ENCODE results near the gene S100A16.
"Not testable (repeated sequence)": the region's sequence is repeated elsewhere in the genome, so short reads cannot be mapped to it uniquely, and the experiment has no call there.

The S100A16 gene

GRCh38 chr1:153588033-153588432 is 24.9 kb downstream of the S100A16 start:
- H3K4me3 ChIP-seq (ENCODE audit: low read length); DNase-seq (ENCODE audit: low read depth, low spot score); H3K27me3 ChIP-seq (ENCODE audit: control insufficient read depth, insufficient read depth, low read length); H3K27ac ChIP-seq (ENCODE audit: low read length); H3K36me3 ChIP-seq (ENCODE audit: control insufficient read depth, insufficient read depth, low read length); H3K4me1 ChIP-seq (ENCODE audit: control insufficient read depth, insufficient read depth, low read length); H3K9me3 ChIP-seq (ENCODE audit: control insufficient read depth, insufficient read depth, low read length): not testable (repeated sequence)
- WGBS (ENCODE audit: insufficient coverage, insufficient read length): no CpG with 5 or more reads among the region's 10 CpGs

- DNase-seq (ENCODE audit: low read depth, low spot score): no peak
- H3K4me1 ChIP-seq (ENCODE audit: control insufficient read depth, insufficient read depth, low read length): no peaks in the 10 kb centered on the region
- no peaks in the 10 kb centered on the region for H3K36me3 ChIP-seq (ENCODE audit: control insufficient read depth, insufficient read depth, low read length)
- H3K27me3 ChIP-seq (ENCODE audit: control insufficient read depth, insufficient read depth, low read length): no peaks in the 10 kb centered on the region
- no CpG with 5 or more reads among the region's 5 CpGs for WGBS (ENCODE audit: insufficient coverage, insufficient read length)
- H3K27ac ChIP-seq (ENCODE audit: low read length): no peak overlapping the region
- no peak overlapping the region for H3K4me3 ChIP-seq (ENCODE audit: low read length)
- no peaks in the 10 kb centered on the region for H3K9me3 ChIP-seq (ENCODE audit: control insufficient read depth, insufficient read depth, low read length)
Observed at GRCh38 chr1:153587314-153587713, 25.6 kb downstream of the S100A16 start.

GRCh38 chr1:153586347-153586746 is 26.6 kb downstream of the S100A16 start:
- no peak overlapping the region for H3K4me3 ChIP-seq (ENCODE audit: low read length)
- DNase-seq (ENCODE audit: low read depth, low spot score): no peak
- no peaks in the 10 kb centered on the region for H3K36me3 ChIP-seq (ENCODE audit: control insufficient read depth, insufficient read depth, low read length)
- WGBS (ENCODE audit: insufficient coverage, insufficient read length): no CpG with 5 or more reads among the region's 1 CpG
- no peaks in the 10 kb centered on the region for H3K4me1 ChIP-seq (ENCODE audit: control insufficient read depth, insufficient read depth, low read length)
- H3K27ac ChIP-seq (ENCODE audit: low read length): no peak overlapping the region
- H3K27me3 ChIP-seq (ENCODE audit: control insufficient read depth, insufficient read depth, low read length): no peaks in the 10 kb centered on the region
- no peaks in the 10 kb centered on the region for H3K9me3 ChIP-seq (ENCODE audit: control insufficient read depth, insufficient read depth, low read length)

- Histone ChIP-seq H3K36me3 (ENCODE audit: control insufficient read depth, insufficient read depth, low read length) (no peaks in the 10 kb centered on the region), H3K4me1 (ENCODE audit: control insufficient read depth, insufficient read depth, low read length) (no peaks in the 10 kb centered on the region), H3K27me3 (ENCODE audit: control insufficient read depth, insufficient read depth, low read length) (no peaks in the 10 kb centered on the region), H3K4me3 (ENCODE audit: low read length) (no peak overlapping the region), H3K27ac (ENCODE audit: low read length) (no peak overlapping the region), H3K9me3 (ENCODE audit: control insufficient read depth, insufficient read depth, low read length) (no peaks in the 10 kb centered on the region)
- no CpG with 5 or more reads among the region's 1 CpG for WGBS (ENCODE audit: insufficient coverage, insufficient read length)
- DNase-seq (ENCODE audit: low read depth, low spot score): no peak
Observed at GRCh38 chr1:153585006-153585405, 27.9 kb downstream of the S100A16 start.

GRCh38 chr1:153583976-153584375 is 29.0 kb downstream of the S100A16 start:
- Histone ChIP-seq H3K27ac (ENCODE audit: low read length) (no peak overlapping the region), H3K9me3 (ENCODE audit: control insufficient read depth, insufficient read depth, low read length) (no peaks in the 10 kb centered on the region), H3K4me3 (ENCODE audit: low read length) (no peak overlapping the region), H3K36me3 (ENCODE audit: control insufficient read depth, insufficient read depth, low read length) (no peaks in the 10 kb centered on the region), H3K27me3 (ENCODE audit: control insufficient read depth, insufficient read depth, low read length) (no peaks in the 10 kb centered on the region), H3K4me1 (ENCODE audit: control insufficient read depth, insufficient read depth, low read length) (no peaks in the 10 kb centered on the region)
- no CpG with 5 or more reads among the region's 2 CpGs for WGBS (ENCODE audit: insufficient coverage, insufficient read length)
- no peak for DNase-seq (ENCODE audit: low read depth, low spot score)

- H3K4me3 ChIP-seq (ENCODE audit: low read length); H3K4me1 ChIP-seq (ENCODE audit: control insufficient read depth, insufficient read depth, low read length); H3K27ac ChIP-seq (ENCODE audit: low read length); H3K27me3 ChIP-seq (ENCODE audit: control insufficient read depth, insufficient read depth, low read length); H3K9me3 ChIP-seq (ENCODE audit: control insufficient read depth, insufficient read depth, low read length); H3K36me3 ChIP-seq (ENCODE audit: control insufficient read depth, insufficient read depth, low read length); DNase-seq (ENCODE audit: low read depth, low spot score): not testable (repeated sequence)
- no CpG with 5 or more reads among the region's 3 CpGs for WGBS (ENCODE audit: insufficient coverage, insufficient read length)
Observed at GRCh38 chr1:153583514-153583913, 29.4 kb downstream of the S100A16 start.

- not testable (repeated sequence) for DNase-seq (ENCODE audit: low read depth, low spot score); H3K36me3 ChIP-seq (ENCODE audit: control insufficient read depth, insufficient read depth, low read length); H3K27me3 ChIP-seq (ENCODE audit: control insufficient read depth, insufficient read depth, low read length); H3K4me1 ChIP-seq (ENCODE audit: control insufficient read depth, insufficient read depth, low read length); H3K9me3 ChIP-seq (ENCODE audit: control insufficient read depth, insufficient read depth, low read length); H3K4me3 ChIP-seq (ENCODE audit: low read length); H3K27ac ChIP-seq (ENCODE audit: low read length)
- WGBS (ENCODE audit: insufficient coverage, insufficient read length): no CpG with 5 or more reads among the region's 34 CpGs
Observed at GRCh38 chr1:153582836-153583235, 30.1 kb downstream of the S100A16 start.

GRCh38 chr1:153578936-153579335 is 34.0 kb downstream of the S100A16 start:
- Histone ChIP-seq H3K4me1 (ENCODE audit: control insufficient read depth, insufficient read depth, low read length) (no peaks in the 10 kb centered on the region), H3K4me3 (ENCODE audit: low read length) (no peak overlapping the region), H3K27me3 (ENCODE audit: control insufficient read depth, insufficient read depth, low read length) (no peaks in the 10 kb centered on the region), H3K36me3 (ENCODE audit: control insufficient read depth, insufficient read depth, low read length) (no peaks in the 10 kb centered on the region), H3K9me3 (ENCODE audit: control insufficient read depth, insufficient read depth, low read length) (no peaks in the 10 kb centered on the region), H3K27ac (ENCODE audit: low read length) (no peak overlapping the region)
- DNase-seq (ENCODE audit: low read depth, low spot score): no peak
- no CpG with 5 or more reads among the region's 3 CpGs for WGBS (ENCODE audit: insufficient coverage, insufficient read length)

GRCh38 chr1:153578490-153578889 is 34.4 kb downstream of the S100A16 start:
- Histone ChIP-seq H3K4me1 (ENCODE audit: control insufficient read depth, insufficient read depth, low read length) (no peaks in the 10 kb centered on the region), H3K9me3 (ENCODE audit: control insufficient read depth, insufficient read depth, low read length) (no peaks in the 10 kb centered on the region), H3K27me3 (ENCODE audit: control insufficient read depth, insufficient read depth, low read length) (no peaks in the 10 kb centered on the region), H3K27ac (ENCODE audit: low read length) (no peak overlapping the region), H3K4me3 (ENCODE audit: low read length) (no peak overlapping the region), H3K36me3 (ENCODE audit: control insufficient read depth, insufficient read depth, low read length) (no peaks in the 10 kb centered on the region)
- DNase-seq (ENCODE audit: low read depth, low spot score): no peak

GRCh38 chr1:153577624-153578051 is 35.3 kb downstream of the S100A16 start:
- WGBS (ENCODE audit: insufficient coverage, insufficient read length): no CpG with 5 or more reads among the region's 9 CpGs
- no peaks in the 10 kb centered on the region for H3K36me3 ChIP-seq (ENCODE audit: control insufficient read depth, insufficient read depth, low read length)
- H3K27ac ChIP-seq (ENCODE audit: low read length): no peak overlapping the region
- H3K27me3 ChIP-seq (ENCODE audit: control insufficient read depth, insufficient read depth, low read length): no peaks in the 10 kb centered on the region
- H3K9me3 ChIP-seq (ENCODE audit: control insufficient read depth, insufficient read depth, low read length): no peaks in the 10 kb centered on the region
- no peak for DNase-seq (ENCODE audit: low read depth, low spot score)
- H3K4me3 ChIP-seq (ENCODE audit: low read length): no peak overlapping the region
- H3K4me1 ChIP-seq (ENCODE audit: control insufficient read depth, insufficient read depth, low read length): no peaks in the 10 kb centered on the region

- Histone ChIP-seq H3K9me3 (ENCODE audit: control insufficient read depth, insufficient read depth, low read length) (no peaks in the 10 kb centered on the region), H3K4me3 (ENCODE audit: low read length) (no peak overlapping the region), H3K4me1 (ENCODE audit: control insufficient read depth, insufficient read depth, low read length) (no peaks in the 10 kb centered on the region), H3K36me3 (ENCODE audit: control insufficient read depth, insufficient read depth, low read length) (no peaks in the 10 kb centered on the region), H3K27ac (ENCODE audit: low read length) (no peak overlapping the region), H3K27me3 (ENCODE audit: control insufficient read depth, insufficient read depth, low read length) (no peaks in the 10 kb centered on the region)
- no peak for DNase-seq (ENCODE audit: low read depth, low spot score)
- WGBS (ENCODE audit: insufficient coverage, insufficient read length): no CpG with 5 or more reads among the region's 4 CpGs
Observed at GRCh38 chr1:153577138-153577537, 35.8 kb downstream of the S100A16 start.

Measured in iPS DF 6.9 (cell line).